AG04450 (cell line): ENCODE data around the gene FAM174B. TPM values are rescaled to one million over a fixed set of nuclear protein-coding genes. Genes with fewer than 3 reads are reported as not detected.

ENCODE experiments used
- CTCF ChIA-PET: fragments of 300-600, 350-600 bp; formaldehyde crosslinking; extraction: SDS; loops from one replicate; lab custom pipeline; 2022; ENCODE audit warnings: antibody characterized with exemption, inconsistent platforms; lab: Charles Lee
- POLR2A ChIA-PET: fragments of 350-600 bp; formaldehyde crosslinking; extraction: SDS; loops from one replicate; lab custom pipeline; 2021; ENCODE audit warnings: antibody characterized with exemption, inconsistent platforms; lab: Yijun Ruan, JAX
- DNase-seq: peaks from one replicate; pipeline ENCODE4 v3.0.0-alpha.2; 2011; ENCODE audit warnings: low read depth, low spot score
- H3K27ac ChIP-seq: one replicate; pipeline ENCODE4 v1.5.1; 2012; ENCODE audit warnings: low read depth, low read length, control low read depth
- H3K27me3 ChIP-seq: one replicate; pipeline ENCODE4 v1.6.0; 2012; ENCODE audit warnings: low read length; ENCODE audit not compliant: control insufficient read depth, insufficient read depth
- H3K4me3 ChIP-seq: 2 replicates; pipeline ENCODE4 v1.5.1; 2011; ENCODE audit warnings: mild to moderate bottlenecking, low read depth, low read length, control low read depth
- H3K9me3 ChIP-seq: 2 replicates; pipeline ENCODE4 v1.5.1; 2012; ENCODE audit warnings: low read length; ENCODE audit not compliant: control insufficient read depth, insufficient read depth
- polyA plus RNA-seq: library from polyadenylated mRNA; depleted of rRNA; stranded (reverse); fragments of >200 nt; gene quantifications from 2 replicates; pipeline ENCODE4 v1.2.3, GENCODE V29; 2011
- TF ChIP-seq, protein P1 (sequence below): IDR thresholded peaks from 2 replicates; pipeline ENCODE4 v1.5.1; 2011; ENCODE audit warnings: low read depth, low read length, control low read depth, inconsistent platforms

Gene FAM174B
- polyA plus RNA-seq, 1 experiment = 2.1 TPM

DNA sequence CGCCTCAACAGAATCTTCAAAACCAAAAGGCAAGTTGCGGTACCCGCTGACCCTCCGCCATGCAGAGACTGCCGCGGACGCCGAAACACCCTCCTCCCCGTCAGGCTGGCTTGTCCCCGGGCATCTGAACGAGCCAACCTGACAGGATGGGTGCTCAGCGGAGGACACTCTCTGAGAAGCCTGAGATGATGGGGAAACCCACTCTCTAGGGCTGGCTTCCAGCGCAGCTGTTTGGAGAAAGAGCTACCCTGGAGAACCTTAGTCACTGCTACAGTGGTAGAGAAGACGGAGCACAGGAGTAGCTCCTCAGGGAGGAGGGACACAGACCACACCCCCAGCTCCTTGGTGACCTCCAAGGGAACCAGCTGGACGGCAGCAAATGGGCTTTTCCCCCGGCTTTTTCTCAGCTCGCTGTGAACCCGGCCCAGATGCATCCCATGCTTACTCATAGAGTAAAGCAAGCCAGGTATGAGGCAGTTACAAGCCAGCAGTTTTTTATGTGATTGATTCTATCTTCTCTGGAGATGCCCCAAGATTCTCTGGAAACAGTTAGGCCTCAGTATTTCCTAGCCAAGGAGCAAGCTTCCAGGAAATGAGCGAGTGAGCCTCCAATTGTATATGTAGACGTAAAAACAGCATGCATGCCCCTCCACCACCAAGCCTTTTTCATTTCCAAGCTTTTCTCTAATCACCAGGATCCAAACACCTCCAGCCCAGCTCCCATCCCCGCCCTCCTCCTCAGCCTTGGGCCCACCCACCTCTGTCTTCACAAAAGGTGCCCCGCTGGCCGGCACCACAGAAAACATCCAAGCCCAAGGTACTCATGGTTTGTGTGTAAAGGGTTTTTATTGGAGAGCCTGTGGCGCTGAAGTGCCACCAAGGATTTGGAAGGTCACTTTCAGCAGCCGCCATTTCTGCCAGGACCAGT, 38.7 kb downstream of the FAM174B start:
- Histone ChIP-seq H3K4me3 (no peak overlapping the region), H3K27ac (peak overlapping the region; percentile 57), H3K9me3 (no peaks in the 10 kb centered on the region; the same call in 1 of the 2 replicates), H3K27me3 (no peaks in the 10 kb centered on the region)
- CTCF ChIA-PET = interaction anchor here (0.7 to 1.0 kb wide), 2 partner anchors 75 to 98 kb away, joined by 4 to 5 read pairs; no protein-coding TSS in a partner anchor
- POLR2A ChIA-PET = interaction anchor here (1.0 kb wide), 2 partner anchors 187 to 266 kb away, joined by 3 to 4 read pairs; no protein-coding TSS in a partner anchor
- no peak for DNase-seq
- TF ChIP-seq, protein P1, sequence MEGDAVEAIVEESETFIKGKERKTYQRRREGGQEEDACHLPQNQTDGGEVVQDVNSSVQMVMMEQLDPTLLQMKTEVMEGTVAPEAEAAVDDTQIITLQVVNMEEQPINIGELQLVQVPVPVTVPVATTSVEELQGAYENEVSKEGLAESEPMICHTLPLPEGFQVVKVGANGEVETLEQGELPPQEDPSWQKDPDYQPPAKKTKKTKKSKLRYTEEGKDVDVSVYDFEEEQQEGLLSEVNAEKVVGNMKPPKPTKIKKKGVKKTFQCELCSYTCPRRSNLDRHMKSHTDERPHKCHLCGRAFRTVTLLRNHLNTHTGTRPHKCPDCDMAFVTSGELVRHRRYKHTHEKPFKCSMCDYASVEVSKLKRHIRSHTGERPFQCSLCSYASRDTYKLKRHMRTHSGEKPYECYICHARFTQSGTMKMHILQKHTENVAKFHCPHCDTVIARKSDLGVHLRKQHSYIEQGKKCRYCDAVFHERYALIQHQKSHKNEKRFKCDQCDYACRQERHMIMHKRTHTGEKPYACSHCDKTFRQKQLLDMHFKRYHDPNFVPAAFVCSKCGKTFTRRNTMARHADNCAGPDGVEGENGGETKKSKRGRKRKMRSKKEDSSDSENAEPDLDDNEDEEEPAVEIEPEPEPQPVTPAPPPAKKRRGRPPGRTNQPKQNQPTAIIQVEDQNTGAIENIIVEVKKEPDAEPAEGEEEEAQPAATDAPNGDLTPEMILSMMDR = no peak

DNA sequence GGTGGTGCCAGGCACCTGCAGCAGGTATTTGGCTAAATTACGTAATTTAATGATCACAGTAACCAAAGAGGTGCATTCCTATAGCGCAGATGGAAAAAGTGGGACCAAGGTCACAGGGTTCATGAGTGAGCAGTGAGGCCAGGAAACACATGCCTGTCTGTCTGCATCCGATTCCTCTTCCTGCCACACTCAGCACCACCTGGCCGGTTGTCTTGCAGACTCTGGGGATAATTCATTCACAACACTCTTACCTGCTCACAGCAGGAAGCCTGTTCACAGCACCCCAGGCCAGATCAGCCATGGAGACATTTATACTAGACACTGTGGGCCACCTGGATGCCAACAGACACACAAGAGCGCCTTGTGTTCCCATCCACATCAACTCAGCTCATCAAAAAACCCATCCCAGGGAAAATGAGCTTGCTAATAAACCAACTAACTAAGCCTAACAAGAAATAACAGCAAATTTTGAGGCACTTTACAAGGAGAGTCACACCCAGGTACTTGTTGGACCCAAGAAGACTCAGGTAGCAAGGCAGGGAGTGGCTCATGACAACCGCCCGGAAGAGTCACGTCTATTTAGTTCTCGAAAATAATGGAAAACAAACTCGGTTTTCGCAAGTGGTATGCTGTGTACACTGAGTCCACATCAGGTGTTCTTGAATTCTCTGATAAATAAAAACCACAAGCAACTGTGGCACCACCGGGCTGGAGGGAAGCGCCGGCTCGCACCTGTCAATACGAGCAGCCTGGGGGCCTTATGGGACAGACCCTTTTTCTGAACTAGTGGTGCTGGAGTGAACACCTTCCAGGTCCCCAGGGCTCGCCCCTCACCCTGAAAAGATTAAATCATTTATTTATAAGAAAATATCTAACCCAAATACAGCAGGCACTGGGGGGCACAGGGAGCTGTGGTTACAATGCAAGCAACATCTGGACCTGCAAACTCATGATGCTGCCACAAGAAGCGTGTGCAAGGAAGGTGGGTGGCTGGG, 40.5 kb downstream of the FAM174B start:
- no peak for DNase-seq
- Histone ChIP-seq H3K4me3 (no peak overlapping the region), H3K27ac (no peak overlapping the region), H3K27me3 (no peaks in the 10 kb centered on the region), H3K9me3 (no peaks in the 10 kb centered on the region; the same call in 1 of the 2 replicates)
- ChIA-PET CTCF (no interaction called here), POLR2A (no interaction called here)
- TF ChIP-seq, protein P1 = no peak

DNA sequence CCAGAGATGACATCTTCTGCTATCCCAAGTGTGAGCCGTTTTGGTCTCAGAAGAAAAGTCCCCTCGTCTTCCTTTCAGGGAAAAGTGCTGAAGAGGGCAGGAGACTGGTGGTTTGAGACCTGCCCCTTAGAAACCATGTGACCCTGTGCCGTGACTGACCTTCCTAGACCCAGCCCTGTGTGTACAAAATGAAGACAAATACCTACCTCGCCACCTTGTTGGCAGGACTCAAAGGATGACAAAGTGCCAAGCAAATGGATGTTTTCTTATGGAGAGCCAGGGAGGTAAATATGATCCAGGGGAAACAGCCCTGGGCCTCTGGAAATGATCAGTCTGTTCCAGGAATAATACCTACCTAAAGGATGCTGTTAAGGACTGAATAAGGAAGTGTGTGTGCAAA, 41.3 kb downstream of the FAM174B start:
- ChIA-PET POLR2A (no interaction called here), CTCF (no interaction called here)
- no peak overlapping the region for H3K4me3 ChIP-seq
- no peaks in the 10 kb centered on the region for H3K27me3 ChIP-seq
- TF ChIP-seq, protein P1 = no peak
- DNase-seq = no peak
- no peaks in the 10 kb centered on the region; the same call in 1 of the 2 replicates for H3K9me3 ChIP-seq
- no peak overlapping the region for H3K27ac ChIP-seq

DNA sequence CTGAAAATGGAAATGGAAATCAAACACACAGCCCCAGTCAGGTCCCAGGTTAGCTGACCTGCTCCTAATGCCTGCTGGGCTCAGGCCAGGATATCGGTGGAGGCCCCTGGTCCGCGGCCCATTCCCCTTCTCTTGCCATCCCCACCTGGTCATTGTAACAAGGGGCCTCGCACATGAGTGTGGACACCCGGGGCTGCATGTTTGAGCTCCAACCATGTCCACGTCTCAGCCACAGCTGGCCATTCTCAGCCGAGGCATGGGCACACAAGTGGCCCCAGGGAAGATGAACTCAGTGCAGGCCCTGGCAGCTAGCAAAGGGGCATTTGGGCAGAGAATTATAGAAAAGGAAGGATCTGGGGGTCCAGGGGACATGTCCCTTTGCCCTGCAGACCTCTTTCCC, 41.7 kb downstream of the FAM174B start:
- no peak for DNase-seq
- no peak overlapping the region for H3K27ac ChIP-seq
- no peak overlapping the region for H3K4me3 ChIP-seq
- peaks cover 3% of the 10 kb centered on the region; the same call in 1 of the 2 replicates for H3K9me3 ChIP-seq
- POLR2A ChIA-PET = no interaction called here
- TF ChIP-seq, protein P1 = no peak
- no peaks in the 10 kb centered on the region for H3K27me3 ChIP-seq
- CTCF ChIA-PET = no interaction called here
